Measurements from ENCODE around the gene ACTN3. TPM values are rescaled to one million over a fixed set of nuclear protein-coding genes. Genes with fewer than 3 reads are reported as not detected.

ACTN3 gene
- total and polyA plus RNA-seq, 9 donors = 0.11 to 0.28 (median 0.23) TPM; not detected in 3

DNA sequence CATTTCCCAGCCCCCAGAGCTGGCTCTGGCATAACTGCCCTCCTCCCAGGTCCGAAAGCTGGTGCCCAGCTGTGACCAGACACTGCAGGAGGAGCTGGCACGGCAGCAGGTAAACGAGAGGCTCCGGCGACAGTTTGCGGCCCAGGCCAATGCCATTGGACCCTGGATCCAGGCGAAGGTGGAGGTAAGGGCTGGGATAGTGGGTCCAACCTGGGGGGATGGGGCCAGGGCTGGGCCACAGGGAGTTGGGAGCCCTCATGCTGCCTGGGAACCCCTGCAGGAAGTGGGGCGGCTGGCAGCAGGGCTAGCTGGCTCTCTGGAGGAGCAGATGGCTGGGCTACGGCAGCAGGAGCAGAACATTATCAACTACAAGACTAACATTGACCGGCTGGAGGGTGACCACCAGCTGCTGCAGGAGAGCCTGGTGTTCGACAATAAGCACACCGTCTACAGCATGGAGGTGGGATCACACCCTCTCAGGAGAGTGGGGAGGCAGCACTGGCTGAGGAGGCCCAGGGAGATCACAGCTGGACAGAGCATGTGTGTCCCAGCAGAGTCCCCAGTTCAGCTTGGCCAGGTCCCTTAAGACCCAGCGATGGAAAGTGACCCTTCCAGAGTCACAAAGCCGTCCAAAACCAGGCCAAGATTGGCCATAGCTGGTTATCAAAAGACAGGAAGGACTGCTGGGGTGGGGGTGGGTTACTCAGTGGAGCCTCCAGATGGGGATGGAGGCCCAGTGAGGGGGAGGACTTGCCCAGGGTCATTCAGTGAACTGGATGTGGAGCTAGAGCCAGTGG lies 14.7 kb downstream of the ACTN3 start:
- intact Hi-C loops (cut with DNase I) = no loop called here
- H3K27me3 ChIP-seq = no peaks in the 10 kb centered on the region
- no peak overlapping the region for H3K4me3 ChIP-seq
- H3K4me1 ChIP-seq (ENCODE audit: insufficient read depth) = peaks cover 3% of the 10 kb centered on the region
- 58 to 67% (median 61%) methylated on average over 13 to 14 of the region's 14 CpGs for WGBS, 3 donors
- H3K36me3 ChIP-seq = no peaks in the 10 kb centered on the region
- H3K27ac ChIP-seq = no peak overlapping the region
- DNase-seq = no peak
- H3K9me3 ChIP-seq = no peaks in the 10 kb centered on the region
- TF ChIP-seq POLR2A (IDR thresholded peaks at IDR 0.05) (no peak), EP300 (IDR thresholded peaks at IDR 0.05) (no peak)
- TF ChIP-seq, protein P1, sequence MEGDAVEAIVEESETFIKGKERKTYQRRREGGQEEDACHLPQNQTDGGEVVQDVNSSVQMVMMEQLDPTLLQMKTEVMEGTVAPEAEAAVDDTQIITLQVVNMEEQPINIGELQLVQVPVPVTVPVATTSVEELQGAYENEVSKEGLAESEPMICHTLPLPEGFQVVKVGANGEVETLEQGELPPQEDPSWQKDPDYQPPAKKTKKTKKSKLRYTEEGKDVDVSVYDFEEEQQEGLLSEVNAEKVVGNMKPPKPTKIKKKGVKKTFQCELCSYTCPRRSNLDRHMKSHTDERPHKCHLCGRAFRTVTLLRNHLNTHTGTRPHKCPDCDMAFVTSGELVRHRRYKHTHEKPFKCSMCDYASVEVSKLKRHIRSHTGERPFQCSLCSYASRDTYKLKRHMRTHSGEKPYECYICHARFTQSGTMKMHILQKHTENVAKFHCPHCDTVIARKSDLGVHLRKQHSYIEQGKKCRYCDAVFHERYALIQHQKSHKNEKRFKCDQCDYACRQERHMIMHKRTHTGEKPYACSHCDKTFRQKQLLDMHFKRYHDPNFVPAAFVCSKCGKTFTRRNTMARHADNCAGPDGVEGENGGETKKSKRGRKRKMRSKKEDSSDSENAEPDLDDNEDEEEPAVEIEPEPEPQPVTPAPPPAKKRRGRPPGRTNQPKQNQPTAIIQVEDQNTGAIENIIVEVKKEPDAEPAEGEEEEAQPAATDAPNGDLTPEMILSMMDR (IDR thresholded peaks at IDR 0.05) = no peak

DNA sequence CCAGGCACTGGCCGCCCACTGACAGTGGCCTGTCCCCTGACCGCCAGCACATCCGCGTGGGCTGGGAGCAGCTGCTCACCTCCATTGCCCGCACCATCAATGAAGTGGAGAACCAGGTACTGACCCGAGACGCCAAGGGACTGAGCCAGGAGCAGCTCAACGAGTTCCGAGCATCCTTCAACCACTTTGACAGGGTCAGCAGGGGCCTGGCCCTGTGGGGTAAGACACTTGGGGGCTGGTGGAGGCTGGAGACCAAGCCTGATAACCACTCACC lies 15.2 kb downstream of the ACTN3 start:
- H3K4me3 ChIP-seq = no peak overlapping the region
- TF ChIP-seq, protein P1 (IDR thresholded peaks at IDR 0.05) = no peak
- no peak for TF ChIP-seq POLR2A (IDR thresholded peaks at IDR 0.05)
- no peak for TF ChIP-seq EP300 (IDR thresholded peaks at IDR 0.05)
- H3K4me1 ChIP-seq (ENCODE audit: insufficient read depth) = peaks cover 3% of the 10 kb centered on the region
- no peaks in the 10 kb centered on the region for H3K9me3 ChIP-seq
- DNase-seq = no peak
- H3K36me3 ChIP-seq = no peaks in the 10 kb centered on the region
- WGBS, 3 donors = 80 to 90% (median 88%) methylated on average over 4 to 9 of the region's 9 CpGs
- H3K27me3 ChIP-seq = no peaks in the 10 kb centered on the region
- no peak overlapping the region for H3K27ac ChIP-seq
- intact Hi-C loops (cut with DNase I) = no loop called here

DNA sequence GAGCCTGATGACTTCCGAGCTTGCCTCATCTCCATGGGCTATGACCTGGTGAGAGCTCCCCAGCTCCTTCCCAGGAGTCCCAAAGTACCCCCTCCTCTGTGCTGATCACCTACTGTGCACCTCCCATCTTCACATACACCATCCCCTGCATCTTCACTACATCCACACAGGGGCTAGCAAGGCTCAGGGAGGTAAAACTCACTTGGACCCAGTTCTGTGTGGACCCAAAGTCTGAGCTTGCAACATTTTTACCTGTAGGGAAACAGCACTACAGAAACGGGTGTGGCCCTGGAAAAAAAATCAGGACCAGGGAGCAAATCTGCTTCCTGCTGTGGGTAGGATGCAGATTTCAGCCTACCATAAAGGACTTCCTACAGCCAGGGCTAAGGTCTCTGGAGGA lies 15.6 kb downstream of the ACTN3 start:
- Histone ChIP-seq H3K9me3 (no peaks in the 10 kb centered on the region), H3K27me3 (no peaks in the 10 kb centered on the region), H3K36me3 (no peaks in the 10 kb centered on the region), H3K4me3 (no peak overlapping the region), H3K4me1 (ENCODE audit: insufficient read depth) (peaks cover 3% of the 10 kb centered on the region), H3K27ac (no peak overlapping the region)
- TF ChIP-seq EP300 (IDR thresholded peaks at IDR 0.05) (no peak), POLR2A (IDR thresholded peaks at IDR 0.05) (no peak)
- TF ChIP-seq, protein P1 (IDR thresholded peaks at IDR 0.05) = no peak
- 73 to 82% (median 79%) methylated on average over 2 of the region's 2 CpGs for WGBS, 3 donors
- intact Hi-C loops (cut with DNase I) = no loop called here
- no peak for DNase-seq

DNA sequence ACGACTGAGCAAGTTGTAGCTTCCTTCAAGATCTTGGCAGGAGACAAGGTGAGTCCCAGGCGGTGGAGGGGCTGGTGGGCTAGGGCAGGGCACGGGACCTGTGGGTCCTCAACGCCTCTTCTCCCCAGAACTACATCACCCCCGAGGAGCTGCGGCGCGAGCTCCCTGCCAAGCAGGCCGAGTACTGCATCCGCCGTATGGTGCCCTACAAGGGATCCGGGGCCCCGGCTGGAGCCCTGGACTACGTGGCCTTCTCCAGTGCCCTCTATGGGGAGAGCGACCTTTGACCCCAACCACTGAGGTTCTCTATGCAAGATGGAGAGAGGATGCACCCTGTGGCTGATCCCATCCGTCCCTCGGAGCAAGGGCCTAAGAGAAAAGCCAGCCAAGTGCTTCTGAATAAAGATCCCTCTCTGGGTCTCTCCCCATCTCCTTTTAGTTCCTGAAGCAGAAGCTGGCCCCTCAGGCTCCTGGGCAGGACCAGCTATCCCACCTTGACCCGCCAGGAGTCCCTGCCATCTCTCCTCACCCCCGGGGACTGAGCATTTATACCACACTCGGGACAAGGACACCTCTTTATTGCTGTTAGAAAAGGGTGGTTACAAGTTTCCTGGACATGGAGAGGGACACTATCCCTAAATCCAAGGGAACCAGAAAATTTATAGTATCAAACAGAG lies 16.3 kb downstream of the ACTN3 start:
- no peaks in the 10 kb centered on the region for H3K27me3 ChIP-seq
- intact Hi-C loops (cut with DNase I) = no loop called here
- DNase-seq = no peak
- TF ChIP-seq POLR2A (IDR thresholded peaks at IDR 0.05) (no peak), EP300 (IDR thresholded peaks at IDR 0.05) (no peak)
- TF ChIP-seq, protein P1 (IDR thresholded peaks at IDR 0.05) = no peak
- H3K9me3 ChIP-seq = no peaks in the 10 kb centered on the region
- no peak overlapping the region for H3K27ac ChIP-seq
- 81 to 89% (median 87%) methylated on average over 20 of the region's 20 CpGs for WGBS, 3 donors
- no peaks in the 10 kb centered on the region for H3K36me3 ChIP-seq
- peaks cover 7% of the 10 kb centered on the region for H3K4me1 ChIP-seq (ENCODE audit: insufficient read depth)
- H3K4me3 ChIP-seq = no peak overlapping the region
